Measurements from ENCODE around the gene DDX59. TPM values are rescaled to one million over a fixed set of nuclear protein-coding genes. Genes with fewer than 3 reads are reported as not detected.

DDX59 gene
- total and polyA plus RNA-seq, 9 of the 15 experiments (the other 6 are each of a cell fraction or from before 2014, with no cell fraction given): 8.3 to 30.4 (median 19.8) TPM

- Histone ChIP-seq H3K27me3 (ENCODE audit: control insufficient read depth in 2 of 2, insufficient read depth in 2 of 2, low read length in 2 of 2) (no peaks in the 10 kb centered on the region), H3K9me1 (ENCODE audit: control insufficient read depth, insufficient read depth, low read length) (no peaks in the 10 kb centered on the region), H3K4me2 (ENCODE audit: insufficient read depth, low read length) (no peak overlapping the region), H3K36me3 (ENCODE audit: control insufficient read depth, insufficient read depth, low read length) (peaks cover 63% of the 10 kb centered on the region), H2AFZ (ENCODE audit: low read depth, low read length) (no peak overlapping the region), H3K4me1 (replicated peaks in 1 of 2; ENCODE audit: control insufficient read depth in 2 of 2, insufficient read depth in 2 of 2, low read length in 2 of 2) (peaks cover under 1 to 3% of the 10 kb centered on the region in 2 experiments; a peak in 1 of 5 replicates), H3K27ac (ENCODE audit: extremely low read depth, low read depth, low read length) (no peak overlapping the region), H3K4me3 (no peak overlapping the region), H4K20me1 (replicated peaks; ENCODE audit: control insufficient read depth, insufficient read depth, low read length) (no peaks in the 10 kb centered on the region), H3K9me3 (replicated peaks; ENCODE audit: control insufficient read depth, insufficient read depth, low read depth, low read length) (no peaks in the 10 kb centered on the region), H3K79me2 (ENCODE audit: control insufficient read depth, insufficient read depth, low read length) (no peaks in the 10 kb centered on the region), H3K9ac (ENCODE audit: insufficient read depth in 1 of 2, low read depth in 2 of 2, low read length in 2 of 2) (no peak overlapping the region)
- intact Hi-C loops (cut with micrococcal nuclease) (no loop called here), in situ Hi-C loops (cut with MboI) (no loop called here)
- 73% methylated on average over 5 of the region's 6 CpGs for WGBS (ENCODE audit: insufficient coverage, low coverage, missing lambda C conversion rate)
- FAIRE-seq: no peak
- no TSS peak for BruUV-seq (replicated peaks)
- no peak for ATAC-seq
- no peak for DNase-seq (ENCODE audit: extremely low read depth in 1 of 4, low spot score in 3 of 4)
- POLR2A ChIA-PET: interaction anchor here (1.8 to 4.3 kb wide), 2 partner anchors 10 to 21 kb away, joined by 4 to 28 read pairs; partner anchors contain the start of gene DDX59
- no peak for TF ChIP-seq TEAD4 (IDR thresholded peaks at IDR 0.05; ENCODE audit: low read length)
- no peak for TF ChIP-seq TEAD4 (CRISPR knock-in tag; IDR thresholded peaks at IDR 0.05; ENCODE audit: borderline replicate concordance)
- CTCF ChIA-PET (ENCODE audit: low intra/inter-chr PET ratio): no interaction called here
Measured at GRCh38 chr1:200660719-200661118, 9.0 kb downstream of the DDX59 start.

- DNase-seq (ENCODE audit: extremely low read depth in 1 of 4, low spot score in 3 of 4) (no peak), FAIRE-seq (no peak), ATAC-seq (no peak)
- peaks cover 0 to 3% of the 10 kb centered on the region in 2 experiments; a peak in 1 of 5 replicates for H3K4me1 ChIP-seq (replicated peaks in 1 of 2; ENCODE audit: control insufficient read depth in 2 of 2, insufficient read depth in 2 of 2, low read length in 2 of 2)
- no peaks in the 10 kb centered on the region for H4K20me1 ChIP-seq (replicated peaks; ENCODE audit: control insufficient read depth, insufficient read depth, low read length)
- no peaks in the 10 kb centered on the region for H3K9me3 ChIP-seq (replicated peaks; ENCODE audit: control insufficient read depth, insufficient read depth, low read depth, low read length)
- intact Hi-C loops (cut with micrococcal nuclease) (no loop called here), in situ Hi-C loops (cut with MboI) (no loop called here)
- H2AFZ ChIP-seq (ENCODE audit: low read depth, low read length): no peak overlapping the region
- peaks cover 57% of the 10 kb centered on the region for H3K36me3 ChIP-seq (ENCODE audit: control insufficient read depth, insufficient read depth, low read length)
- no peak overlapping the region; a peak in 1 of 4 replicates for H3K9ac ChIP-seq (ENCODE audit: insufficient read depth in 1 of 2, low read depth in 2 of 2, low read length in 2 of 2)
- 92% methylated on average over 1 of the region's 1 CpG for whole genome bisulfite sequencing (ENCODE audit: insufficient coverage, low coverage, missing lambda C conversion rate)
- BruUV-seq (replicated peaks): no TSS peak
- H3K27ac ChIP-seq (ENCODE audit: extremely low read depth, low read depth, low read length): no peak overlapping the region
- ChIA-PET CTCF (ENCODE audit: low intra/inter-chr PET ratio) (no interaction called here), POLR2A (interaction anchor here (0.8 to 4.3 kb wide), 3 partner anchors 8 to 23 kb away, joined by 3 to 28 read pairs (median 4); partner anchors contain the start of gene DDX59)
- H3K27me3 ChIP-seq (ENCODE audit: control insufficient read depth in 2 of 2, insufficient read depth in 2 of 2, low read length in 2 of 2): no peaks in the 10 kb centered on the region
- H3K9me1 ChIP-seq (ENCODE audit: control insufficient read depth, insufficient read depth, low read length): no peaks in the 10 kb centered on the region
- H3K79me2 ChIP-seq (ENCODE audit: control insufficient read depth, insufficient read depth, low read length): no peaks in the 10 kb centered on the region
- no peak overlapping the region for H3K4me2 ChIP-seq (ENCODE audit: insufficient read depth, low read length)
- H3K4me3 ChIP-seq: no peak overlapping the region
- TF ChIP-seq ERF (CRISPR knock-in tag; IDR thresholded peaks at IDR 0.05) (no peak), ZNF197 (CRISPR knock-in tag; IDR thresholded peaks at IDR 0.05; ENCODE audit: low read depth) (no peak), ETV1 (tag; conservative IDR thresholded peaks at IDR 0.05; ENCODE audit: low read depth) (no peak), GATAD2B (IDR thresholded peaks at IDR 0.05; ENCODE audit: borderline replicate concordance) (no peak), PRDM10 (IDR thresholded peaks at IDR 0.05; ENCODE audit: partially characterized antibody) (no peak), ZNF766 (CRISPR knock-in tag; conservative IDR thresholded peaks at IDR 0.05) (no peak), NFIX (CRISPR knock-in tag; IDR thresholded peaks at IDR 0.05; ENCODE audit: low read depth) (no peak), TOE1 (IDR thresholded peaks at IDR 0.05; ENCODE audit: borderline replicate concordance) (no peak), TOE1 (CRISPR knock-in tag; IDR thresholded peaks at IDR 0.05; ENCODE audit: borderline replicate concordance, low read depth) (no peak), KAT7 (CRISPR knock-in tag; IDR thresholded peaks at IDR 0.05; ENCODE audit: borderline replicate concordance) (no peak), ZNF212 (CRISPR knock-in tag; IDR thresholded peaks at IDR 0.05) (no peak), PHB2 (IDR thresholded peaks at IDR 0.05; ENCODE audit: low read depth) (no peak)
Measured at GRCh38 chr1:200659269-200659668, 10.4 kb downstream of the DDX59 start.

Data from K562 (cell line).